Caco-2 (cell line): ENCODE results near the gene CTIF. TPM values are rescaled to one million over a fixed set of nuclear protein-coding genes. Genes with fewer than 3 reads are reported as not detected.

Experiments used
- BruUV-seq: library from RNA; stranded (reverse); fragments of 400-500 nt; replicated peaks from 2 replicates; lab custom pipeline; 2021; lab: Mats Ljungman, UMichigan
- CTCF ChIA-PET: fragments of 300-600 bp; sonication (Branson Sonifier 250); formaldehyde crosslinking; loops from one replicate; lab custom pipeline; 2022; ENCODE audit warnings: antibody characterized with exemption; lab: Charles Lee
- POLR2A ChIA-PET: fragments of 300-600 bp; sonication (Branson Sonifier 250); formaldehyde crosslinking; loops from one replicate; lab custom pipeline; 2022; ENCODE audit warnings: antibody characterized with exemption; lab: Charles Lee
- DNase-seq, 2 experiments: peaks; one replicate each; pipeline versions ENCODE4 v3.0.0 to v3.0.0-alpha.2; 2020 to 2022
- H3K27me3 ChIP-seq: replicated peaks from 2 replicates; pipeline ENCODE4 v1.6.0; 2011; ENCODE audit warnings: low read length; ENCODE audit not compliant: control insufficient read depth, insufficient read depth
- H3K36me3 ChIP-seq: 2 replicates; pipeline ENCODE4 v1.5.1; 2011; ENCODE audit warnings: low read length; ENCODE audit not compliant: control insufficient read depth, insufficient read depth
- H3K4me1 ChIP-seq: fragments of 250-450 bp; sonication (Bioruptor Pico); 2 replicates; pipeline ENCODE4 v1.5.1; 2020; ENCODE audit warnings: mild to moderate bottlenecking
- H3K4me3 ChIP-seq: 2 replicates; pipeline ENCODE4 v1.5.1; 2011; ENCODE audit warnings: low read depth, mild to moderate bottlenecking, control low read depth, low read length
- H3K9me3 ChIP-seq: fragments of 250-450 bp; sonication (Bioruptor Pico); 2 replicates; pipeline ENCODE4 v1.5.1; 2020; ENCODE audit warnings: mild to moderate bottlenecking, moderate library complexity
- H3K27ac Mint-ChIP-seq: one replicate; pipeline ENCODE4 v1.8.0; 2022; ENCODE audit warnings: mixed read lengths; ENCODE audit not compliant: unreplicated experiment
- H3K27me3 Mint-ChIP-seq: one replicate; pipeline ENCODE4 v1.8.0; 2022; ENCODE audit warnings: mixed read lengths; ENCODE audit not compliant: insufficient read depth, unreplicated experiment
- H3K36me3 Mint-ChIP-seq: one replicate; pipeline ENCODE4 v1.8.0; 2022; ENCODE audit warnings: mild to moderate bottlenecking, mixed read lengths; ENCODE audit not compliant: insufficient read depth, unreplicated experiment
- H3K4me1 Mint-ChIP-seq: one replicate; pipeline ENCODE4 v1.8.0; 2022; ENCODE audit warnings: low read depth, mixed read lengths; ENCODE audit not compliant: unreplicated experiment
- H3K4me3 Mint-ChIP-seq: one replicate; pipeline ENCODE4 v1.8.0; 2022; ENCODE audit warnings: mild to moderate bottlenecking, moderate library complexity, mixed read lengths; ENCODE audit not compliant: unreplicated experiment
- H3K9me3 Mint-ChIP-seq: one replicate; pipeline ENCODE4 v1.8.0; 2022; ENCODE audit warnings: mixed read lengths; ENCODE audit not compliant: unreplicated experiment
- intact Hi-C: fragments of 100-400 bp; cut with micrococcal nuclease; formaldehyde crosslinking; loops from one replicate; pipeline ENCODE4 v1.10.0; 2022; ENCODE audit not compliant: unreplicated experiment
- total RNA-seq: library from RNA; stranded (reverse); gene quantifications from 2 replicates; pipeline ENCODE4 v1.2.3, GENCODE V29; 2022
- TF ChIP-seq, protein P1 (sequence below), 2 experiments: fragments of 200-600 bp in 1 of 2; IDR thresholded peaks; 1 replicate in 1 of 2; 2 replicates in 1 of 2; pipeline versions ENCODE4 v1.5.1 to v1.8.0; 2011 to 2022; ENCODE audit warnings: antibody characterized with exemption in 1 of 2, control low read depth in 1 of 2, inconsistent platforms in 1 of 2, low read depth in 1 of 2, low read length in 1 of 2, mild to moderate bottlenecking in 1 of 2, moderate library complexity in 1 of 2; ENCODE audit not compliant: insufficient read depth in 1 of 2, severe bottlenecking in 1 of 2, unreplicated experiment in 1 of 2

The CTIF gene
- total RNA-seq, 1 experiment from 2014 or later = 19.9 TPM

DNA sequence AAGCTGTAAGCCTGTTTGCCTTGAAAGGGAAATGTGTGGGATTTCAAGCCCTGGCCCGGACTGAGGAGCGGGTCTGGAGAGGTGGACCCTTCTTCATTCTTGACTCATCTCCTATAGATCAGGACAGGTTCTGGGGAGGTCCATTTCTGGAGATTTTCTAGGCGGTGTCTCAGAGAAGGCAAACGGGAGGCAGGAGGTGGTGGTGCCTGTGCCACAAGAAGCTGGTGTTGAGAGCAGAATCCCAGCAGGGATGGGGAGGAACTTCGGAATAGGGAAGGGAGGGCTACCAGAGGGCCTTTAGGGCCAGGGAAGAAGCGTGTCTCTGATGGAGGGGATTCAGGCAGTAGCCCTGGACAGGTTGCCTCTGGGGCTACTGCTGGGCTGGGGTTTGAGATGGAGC lies 93.0 kb downstream of the CTIF start:
- BruUV-seq = no TSS peak
- Mint-ChIP-seq H3K27me3 (no peaks in the 10 kb centered on the region), H3K27ac (no peak overlapping the region), H3K4me1 (peaks cover 7% of the 10 kb centered on the region), H3K9me3 (no peaks in the 10 kb centered on the region), H3K4me3 (no peak overlapping the region), H3K36me3 (no peaks in the 10 kb centered on the region)
- H3K9me3 ChIP-seq = no peaks in the 10 kb centered on the region
- ChIA-PET CTCF (interaction anchor here (0.6 kb wide), 1 partner anchor 186 kb away, joined by 3 read pairs; no protein-coding TSS in a partner anchor), POLR2A (no interaction called here)
- H3K4me1 ChIP-seq = no peaks in the 10 kb centered on the region
- intact Hi-C loops = no loop called here
- DNase-seq = no peak
- TF ChIP-seq, protein P1, sequence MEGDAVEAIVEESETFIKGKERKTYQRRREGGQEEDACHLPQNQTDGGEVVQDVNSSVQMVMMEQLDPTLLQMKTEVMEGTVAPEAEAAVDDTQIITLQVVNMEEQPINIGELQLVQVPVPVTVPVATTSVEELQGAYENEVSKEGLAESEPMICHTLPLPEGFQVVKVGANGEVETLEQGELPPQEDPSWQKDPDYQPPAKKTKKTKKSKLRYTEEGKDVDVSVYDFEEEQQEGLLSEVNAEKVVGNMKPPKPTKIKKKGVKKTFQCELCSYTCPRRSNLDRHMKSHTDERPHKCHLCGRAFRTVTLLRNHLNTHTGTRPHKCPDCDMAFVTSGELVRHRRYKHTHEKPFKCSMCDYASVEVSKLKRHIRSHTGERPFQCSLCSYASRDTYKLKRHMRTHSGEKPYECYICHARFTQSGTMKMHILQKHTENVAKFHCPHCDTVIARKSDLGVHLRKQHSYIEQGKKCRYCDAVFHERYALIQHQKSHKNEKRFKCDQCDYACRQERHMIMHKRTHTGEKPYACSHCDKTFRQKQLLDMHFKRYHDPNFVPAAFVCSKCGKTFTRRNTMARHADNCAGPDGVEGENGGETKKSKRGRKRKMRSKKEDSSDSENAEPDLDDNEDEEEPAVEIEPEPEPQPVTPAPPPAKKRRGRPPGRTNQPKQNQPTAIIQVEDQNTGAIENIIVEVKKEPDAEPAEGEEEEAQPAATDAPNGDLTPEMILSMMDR (IDR thresholded peaks at IDR 0.05; ENCODE audit: insufficient read depth in 1 of 2, low read depth in 1 of 2, low read length in 1 of 2, severe bottlenecking in 1 of 2, unreplicated experiment in 1 of 2) = no peak
- H3K36me3 ChIP-seq = no peaks in the 10 kb centered on the region
- no peaks in the 10 kb centered on the region for H3K27me3 ChIP-seq
- no peak overlapping the region for H3K4me3 ChIP-seq

DNA sequence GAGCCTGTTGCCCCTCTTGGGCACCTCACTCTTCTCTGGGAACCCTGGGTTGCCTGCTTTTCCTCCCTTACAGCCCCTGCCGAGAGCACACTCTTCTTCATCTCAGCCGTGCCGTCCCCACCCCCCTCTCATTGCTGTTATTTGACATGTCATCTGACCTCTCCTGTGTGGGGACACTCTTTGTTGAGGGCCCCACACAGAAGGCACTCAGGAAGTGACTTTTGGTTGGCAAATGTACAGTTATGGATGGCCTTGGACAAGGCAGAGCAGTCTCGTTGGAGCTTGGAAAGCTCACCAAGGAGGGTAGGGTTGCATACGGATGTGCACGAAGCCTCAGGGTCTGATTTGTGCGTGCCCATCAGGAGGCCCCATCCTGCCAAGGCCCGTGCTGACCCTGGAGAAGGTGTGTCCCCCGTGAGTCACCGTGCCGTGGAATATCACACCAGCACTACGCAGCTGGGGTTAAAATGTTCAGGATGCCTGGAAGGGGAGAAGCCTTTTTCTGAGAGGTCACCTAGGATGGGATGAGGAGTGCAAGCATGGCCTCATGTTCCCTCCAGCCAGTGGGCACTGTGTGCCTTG lies 93.9 kb downstream of the CTIF start:
- Mint-ChIP-seq H3K9me3 (no peaks in the 10 kb centered on the region), H3K27ac (no peak overlapping the region), H3K27me3 (no peaks in the 10 kb centered on the region), H3K4me3 (no peak overlapping the region), H3K4me1 (peaks cover 6% of the 10 kb centered on the region), H3K36me3 (no peaks in the 10 kb centered on the region)
- intact Hi-C loops = no loop called here
- Histone ChIP-seq H3K9me3 (no peaks in the 10 kb centered on the region), H3K36me3 (no peaks in the 10 kb centered on the region), H3K4me1 (no peaks in the 10 kb centered on the region), H3K4me3 (no peak overlapping the region), H3K27me3 (no peaks in the 10 kb centered on the region)
- BruUV-seq = no TSS peak
- DNase-seq = no peak
- TF ChIP-seq, protein P1 (IDR thresholded peaks at IDR 0.05; ENCODE audit: insufficient read depth in 1 of 2, low read depth in 1 of 2, low read length in 1 of 2, severe bottlenecking in 1 of 2, unreplicated experiment in 1 of 2) = no peak
- ChIA-PET POLR2A (no interaction called here), CTCF (no interaction called here)

DNA sequence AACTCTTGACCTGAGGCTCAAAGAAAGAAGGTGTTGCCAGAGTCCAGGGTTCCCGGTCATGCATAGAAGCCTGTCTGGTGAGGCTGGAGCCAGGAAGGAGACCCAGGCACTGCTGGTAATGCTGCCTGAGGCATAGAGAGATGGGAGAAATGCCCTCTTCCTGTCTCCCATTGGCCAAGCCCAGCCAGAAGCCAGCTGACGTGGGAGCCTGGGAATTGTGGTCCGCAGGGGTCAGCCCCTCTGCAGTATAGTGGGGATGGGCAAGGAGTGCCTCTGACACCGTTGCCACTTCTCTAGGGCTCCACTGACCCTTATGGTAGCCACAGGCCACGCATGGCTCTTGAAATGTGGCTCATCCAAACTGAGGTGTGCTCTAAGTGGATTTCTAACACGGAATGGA lies 95.7 kb downstream of the CTIF start:
- CTCF ChIA-PET = no interaction called here
- Histone ChIP-seq H3K4me3 (no peak overlapping the region), H3K36me3 (no peaks in the 10 kb centered on the region), H3K4me1 (no peaks in the 10 kb centered on the region), H3K9me3 (no peaks in the 10 kb centered on the region), H3K27me3 (no peaks in the 10 kb centered on the region)
- no peak for DNase-seq
- Mint-ChIP-seq H3K4me3 (no peak overlapping the region), H3K27me3 (no peaks in the 10 kb centered on the region), H3K27ac (no peak overlapping the region), H3K4me1 (no peaks in the 10 kb centered on the region), H3K36me3 (peaks cover 5% of the 10 kb centered on the region), H3K9me3 (no peaks in the 10 kb centered on the region)
- TF ChIP-seq, protein P1 (IDR thresholded peaks at IDR 0.05; ENCODE audit: insufficient read depth in 1 of 2, low read depth in 1 of 2, low read length in 1 of 2, severe bottlenecking in 1 of 2, unreplicated experiment in 1 of 2) = no peak
- BruUV-seq = no TSS peak
- intact Hi-C loops = no loop called here
- POLR2A ChIA-PET = no interaction called here
